ENCODE measurements around the gene PRKG1.

The PRKG1 gene

GRCh38 chr10:51606825-51607462 lies 532.7 kb downstream of the PRKG1 start:
- Histone ChIP-seq H3K36me3 (ENCODE audit: insufficient read depth, low read length) (no peaks in the 10 kb centered on the region), H3K9me3 (ENCODE audit: insufficient read depth, low read depth, low read length) (no peaks in the 10 kb centered on the region), H3K27me3 (ENCODE audit: insufficient read depth, low read length) (no peaks in the 10 kb centered on the region), H3K4me1 (ENCODE audit: insufficient read depth, low read length) (peaks cover 2% of the 10 kb centered on the region; the same call in 1 of the 2 replicates), H3K27ac (ENCODE audit: low read depth, low read length) (no peak overlapping the region), H3K4me3 (ENCODE audit: low read length) (no peak overlapping the region), H3K9ac (ENCODE audit: low read depth, low read length) (no peak overlapping the region)
- WGBS = 89% methylated on average over 6 of the region's 6 CpGs

- H3K9me3 ChIP-seq (ENCODE audit: insufficient read depth, low read depth, low read length) = no peaks in the 10 kb centered on the region
- H3K27ac ChIP-seq (ENCODE audit: low read depth, low read length) = no peak overlapping the region
- no peak overlapping the region for H3K4me3 ChIP-seq (ENCODE audit: low read length)
- H3K9ac ChIP-seq (ENCODE audit: low read depth, low read length) = no peak overlapping the region
- 79% methylated on average over 3 of the region's 3 CpGs for WGBS
- H3K36me3 ChIP-seq (ENCODE audit: insufficient read depth, low read length) = no peaks in the 10 kb centered on the region
- peaks cover 2% of the 10 kb centered on the region; the same call in 1 of the 2 replicates for H3K4me1 ChIP-seq (ENCODE audit: insufficient read depth, low read length)
- H3K27me3 ChIP-seq (ENCODE audit: insufficient read depth, low read length) = no peaks in the 10 kb centered on the region
Observed at GRCh38 chr10:51607463-51607835, 533.2 kb downstream of the PRKG1 start.

- H3K27me3 ChIP-seq (ENCODE audit: insufficient read depth, low read length) = no peaks in the 10 kb centered on the region
- H3K4me1 ChIP-seq (ENCODE audit: insufficient read depth, low read length) = peaks cover 2% of the 10 kb centered on the region; the same call in 1 of the 2 replicates
- H3K9ac ChIP-seq (ENCODE audit: low read depth, low read length) = no peak overlapping the region
- no peaks in the 10 kb centered on the region for H3K9me3 ChIP-seq (ENCODE audit: insufficient read depth, low read depth, low read length)
- 84% methylated on average over 1 of the region's 2 CpGs for WGBS
- no peak overlapping the region for H3K4me3 ChIP-seq (ENCODE audit: low read length)
- no peaks in the 10 kb centered on the region for H3K36me3 ChIP-seq (ENCODE audit: insufficient read depth, low read length)
- no peak overlapping the region for H3K27ac ChIP-seq (ENCODE audit: low read depth, low read length)
Observed at GRCh38 chr10:51608211-51608610, 533.9 kb downstream of the PRKG1 start.

- H3K4me1 ChIP-seq (ENCODE audit: insufficient read depth, low read length) = peaks cover 9% of the 10 kb centered on the region
- H3K9me3 ChIP-seq (ENCODE audit: insufficient read depth, low read depth, low read length) = no peaks in the 10 kb centered on the region
- no peaks in the 10 kb centered on the region for H3K27me3 ChIP-seq (ENCODE audit: insufficient read depth, low read length)
- no peak overlapping the region for H3K9ac ChIP-seq (ENCODE audit: low read depth, low read length)
- 90% methylated on average over 3 of the region's 3 CpGs for WGBS
- H3K4me3 ChIP-seq (ENCODE audit: low read length) = no peak overlapping the region
- H3K36me3 ChIP-seq (ENCODE audit: insufficient read depth, low read length) = no peaks in the 10 kb centered on the region
- H3K27ac ChIP-seq (ENCODE audit: low read depth, low read length) = no peak overlapping the region
Observed at GRCh38 chr10:51615764-51616298, 541.5 kb downstream of the PRKG1 start.

GRCh38 chr10:51617576-51618235 lies 543.4 kb downstream of the PRKG1 start:
- H3K36me3 ChIP-seq (ENCODE audit: insufficient read depth, low read length) = no peaks in the 10 kb centered on the region
- H3K4me1 ChIP-seq (ENCODE audit: insufficient read depth, low read length) = peaks cover 9% of the 10 kb centered on the region
- no peak overlapping the region for H3K9ac ChIP-seq (ENCODE audit: low read depth, low read length)
- no peak overlapping the region for H3K27ac ChIP-seq (ENCODE audit: low read depth, low read length)
- no peaks in the 10 kb centered on the region for H3K9me3 ChIP-seq (ENCODE audit: insufficient read depth, low read depth, low read length)
- H3K4me3 ChIP-seq (ENCODE audit: low read length) = no peak overlapping the region
- WGBS = 93% methylated on average over 4 of the region's 4 CpGs
- no peaks in the 10 kb centered on the region for H3K27me3 ChIP-seq (ENCODE audit: insufficient read depth, low read length)

DNA sequence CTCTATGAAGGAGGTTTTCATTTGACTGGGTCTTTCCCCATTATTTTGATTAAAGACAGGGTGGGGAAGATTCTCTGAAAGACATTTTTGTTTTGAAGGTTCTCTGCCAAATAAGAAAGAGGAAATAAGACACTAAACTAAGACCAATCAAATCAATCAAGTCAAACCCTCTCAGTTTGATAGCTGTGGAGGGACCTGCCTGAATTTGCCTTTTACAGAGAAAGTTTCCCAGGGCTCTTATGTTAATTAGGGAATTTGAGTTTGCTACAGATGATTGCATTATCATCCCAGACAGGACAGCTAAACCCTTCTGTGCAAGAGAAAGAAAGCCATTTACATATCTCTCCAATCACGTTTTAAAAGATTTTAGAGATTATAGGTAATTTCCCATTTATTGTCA lies 545.1 kb downstream of the PRKG1 start:
- Histone ChIP-seq H3K27me3 (ENCODE audit: insufficient read depth, low read length) (no peaks in the 10 kb centered on the region), H3K36me3 (ENCODE audit: insufficient read depth, low read length) (no peaks in the 10 kb centered on the region), H3K4me1 (ENCODE audit: insufficient read depth, low read length) (peaks cover 9% of the 10 kb centered on the region), H3K9ac (ENCODE audit: low read depth, low read length) (no peak overlapping the region), H3K9me3 (ENCODE audit: insufficient read depth, low read depth, low read length) (no peaks in the 10 kb centered on the region), H3K4me3 (ENCODE audit: low read length) (no peak overlapping the region), H3K27ac (ENCODE audit: low read depth, low read length) (no peak overlapping the region)
- no CpG with 5 or more reads among the region's 1 CpG for WGBS

DNA sequence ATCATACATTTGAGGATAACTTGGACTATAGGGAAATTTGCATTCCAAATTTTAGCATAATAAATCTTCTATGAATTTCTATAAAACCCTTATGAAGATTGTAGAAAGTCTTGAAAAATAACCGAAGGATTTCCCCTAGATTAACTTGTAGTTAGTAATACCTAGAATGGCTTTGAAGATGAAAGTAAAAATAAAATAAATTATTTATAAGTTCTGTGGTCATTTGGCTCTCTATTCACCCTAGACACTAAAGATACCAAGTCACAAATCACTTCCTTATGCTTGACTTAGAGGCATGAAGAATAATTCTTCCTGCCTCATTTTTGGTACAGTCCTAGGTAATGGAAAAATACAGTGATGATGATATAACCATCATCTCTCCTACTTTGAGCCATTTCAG lies 545.8 kb downstream of the PRKG1 start:
- Histone ChIP-seq H3K9ac (ENCODE audit: low read depth, low read length) (no peak overlapping the region), H3K36me3 (ENCODE audit: insufficient read depth, low read length) (no peaks in the 10 kb centered on the region), H3K4me1 (ENCODE audit: insufficient read depth, low read length) (peaks cover 9% of the 10 kb centered on the region), H3K27ac (ENCODE audit: low read depth, low read length) (no peak overlapping the region), H3K9me3 (ENCODE audit: insufficient read depth, low read depth, low read length) (no peaks in the 10 kb centered on the region), H3K27me3 (ENCODE audit: insufficient read depth, low read length) (no peaks in the 10 kb centered on the region), H3K4me3 (ENCODE audit: low read length) (no peak overlapping the region)
- WGBS = no CpG with 5 or more reads among the region's 1 CpG

GRCh38 chr10:51624013-51624412 lies 549.7 kb downstream of the PRKG1 start:
- Histone ChIP-seq H3K27ac (ENCODE audit: low read depth, low read length) (no peak overlapping the region), H3K36me3 (ENCODE audit: insufficient read depth, low read length) (no peaks in the 10 kb centered on the region), H3K27me3 (ENCODE audit: insufficient read depth, low read length) (no peaks in the 10 kb centered on the region), H3K4me1 (ENCODE audit: insufficient read depth, low read length) (peaks cover 6% of the 10 kb centered on the region), H3K4me3 (ENCODE audit: low read length) (no peak overlapping the region), H3K9ac (ENCODE audit: low read depth, low read length) (no peak overlapping the region), H3K9me3 (ENCODE audit: insufficient read depth, low read depth, low read length) (no peaks in the 10 kb centered on the region)
- 100% methylated on average over 1 of the region's 1 CpG for WGBS

GRCh38 chr10:51629934-51630639 lies 555.8 kb downstream of the PRKG1 start:
- Histone ChIP-seq H3K27ac (ENCODE audit: low read depth, low read length) (no peak overlapping the region), H3K4me1 (ENCODE audit: insufficient read depth, low read length) (no peaks in the 10 kb centered on the region), H3K9me3 (ENCODE audit: insufficient read depth, low read depth, low read length) (no peaks in the 10 kb centered on the region), H3K4me3 (ENCODE audit: low read length) (no peak overlapping the region), H3K27me3 (ENCODE audit: insufficient read depth, low read length) (no peaks in the 10 kb centered on the region), H3K36me3 (ENCODE audit: insufficient read depth, low read length) (no peaks in the 10 kb centered on the region), H3K9ac (ENCODE audit: low read depth, low read length) (no peak overlapping the region)
- whole genome bisulfite sequencing = 92% methylated on average over 11 of the region's 11 CpGs

DNA sequence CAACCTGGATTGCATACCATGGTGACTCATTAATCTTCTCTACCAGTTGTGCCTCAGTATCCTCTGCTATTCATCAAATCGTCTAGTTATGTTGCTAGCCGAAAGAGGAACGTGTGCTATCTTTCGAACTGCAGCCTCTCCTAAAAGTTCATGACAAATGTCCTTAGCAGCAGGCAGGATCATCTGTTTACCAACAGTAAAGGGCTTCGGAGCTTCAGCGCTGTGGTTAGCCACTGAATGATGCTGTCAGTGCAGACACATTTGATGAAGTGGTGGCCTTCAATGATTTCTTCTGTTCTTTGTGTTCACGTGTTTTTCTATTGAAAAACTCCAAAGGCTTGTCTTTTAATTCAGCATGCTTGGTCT lies 556.3 kb downstream of the PRKG1 start:
- Histone ChIP-seq H3K27ac (ENCODE audit: low read depth, low read length) (no peak overlapping the region), H3K36me3 (ENCODE audit: insufficient read depth, low read length) (no peaks in the 10 kb centered on the region), H3K4me1 (ENCODE audit: insufficient read depth, low read length) (no peaks in the 10 kb centered on the region), H3K9ac (ENCODE audit: low read depth, low read length) (no peak overlapping the region), H3K27me3 (ENCODE audit: insufficient read depth, low read length) (no peaks in the 10 kb centered on the region), H3K4me3 (ENCODE audit: low read length) (no peak overlapping the region), H3K9me3 (ENCODE audit: insufficient read depth, low read depth, low read length) (no peaks in the 10 kb centered on the region)
- WGBS = 86% methylated on average over 7 of the region's 7 CpGs

GRCh38 chr10:51635436-51635835 lies 561.1 kb downstream of the PRKG1 start:
- H3K9ac ChIP-seq (ENCODE audit: low read depth, low read length) = no peak overlapping the region
- no peaks in the 10 kb centered on the region for H3K9me3 ChIP-seq (ENCODE audit: insufficient read depth, low read depth, low read length)
- no peaks in the 10 kb centered on the region for H3K36me3 ChIP-seq (ENCODE audit: insufficient read depth, low read length)
- WGBS = 80% methylated on average over 1 of the region's 1 CpG
- no peak overlapping the region for H3K27ac ChIP-seq (ENCODE audit: low read depth, low read length)
- no peaks in the 10 kb centered on the region for H3K4me1 ChIP-seq (ENCODE audit: insufficient read depth, low read length)
- H3K27me3 ChIP-seq (ENCODE audit: insufficient read depth, low read length) = no peaks in the 10 kb centered on the region
- no peak overlapping the region for H3K4me3 ChIP-seq (ENCODE audit: low read length)

All from HUES64 (cell line).